SK-N-SH (cell line): ENCODE measurements around the gene KIF13A. TPM values are rescaled to one million over a fixed set of nuclear protein-coding genes. Genes with fewer than 3 reads are reported as not detected.

Source experiments
- CTCF ChIA-PET: fragments of 300-600, 350-600 bp; formaldehyde crosslinking; extraction: SDS; loops from one replicate; lab custom pipeline; 2021; lab: Yijun Ruan, JAX
- POLR2A ChIA-PET: fragments of 350-600 bp; sonication (Branson Sonifier 250); formaldehyde crosslinking; extraction: SDS; loops from one replicate; lab custom pipeline; 2020; ENCODE audit warnings: antibody characterized with exemption, inconsistent platforms; lab: Yijun Ruan, JAX
- DNase-seq: peaks from one replicate; pipeline ENCODE4 v3.0.0; 2012
- H2AFZ ChIP-seq: fragments of 200-600 bp; sonication (generic); 2 replicates; pipeline ENCODE4 v1.8.1; 2016; ENCODE audit warnings: antibody characterized with exemption, mild to moderate bottlenecking, low read depth
- H3F3A ChIP-seq: fragments of 200-600 bp; sonication (generic); replicated peaks from 2 replicates; pipeline ENCODE3; 2016; ENCODE audit warnings: antibody characterized with exemption, mild to moderate bottlenecking; ENCODE audit not compliant: insufficient read depth
- H3K27ac ChIP-seq, 2 experiments: fragments of 200-500 bp in 1 of 2; fragments of 200-600 bp in 1 of 2; sonication (Bioruptor generic) in 1 of 2; sonication (generic), shearing (Covaris generic) in 1 of 2; 2 replicates each; pipeline versions ENCODE4 v1.5.1 to v1.6.1; 2014 to 2016; ENCODE audit warnings: low read depth in 2 of 2, inconsistent platforms in 1 of 2, low read length in 1 of 2, mild to moderate bottlenecking in 1 of 2, mixed read lengths in 1 of 2
- H3K27me3 ChIP-seq: fragments of 200-600 bp; sonication (generic), shearing (Covaris generic); 2 replicates; pipeline ENCODE4 v1.6.1; 2016; ENCODE audit warnings: mixed run types; ENCODE audit not compliant: insufficient read depth
- H3K36me3 ChIP-seq, 2 experiments: fragments of 200-500 bp in 1 of 2; fragments of 200-600 bp in 1 of 2; sonication (Bioruptor generic) in 1 of 2; sonication (generic) in 1 of 2; replicated peaks in 1 of 2; 2 replicates each; pipeline versions ENCODE3 to v1.5.1; 2014 to 2016; ENCODE audit warnings: low read length in 1 of 2, mild to moderate bottlenecking in 1 of 2; ENCODE audit not compliant: insufficient read depth in 2 of 2, control insufficient read depth in 1 of 2
- H3K4me1 ChIP-seq, 2 experiments: fragments of 200-500 bp in 1 of 2; fragments of 200-600 bp in 1 of 2; sonication (Bioruptor generic) in 1 of 2; sonication (generic), shearing (Covaris generic) in 1 of 2; 2 replicates each; pipeline versions ENCODE4 v1.5.1 to v1.6.1; 2014 to 2016; ENCODE audit warnings: low read depth in 1 of 2, low read length in 1 of 2, mixed run types in 1 of 2; ENCODE audit not compliant: insufficient read depth in 2 of 2, control insufficient read depth in 1 of 2
- H3K4me2 ChIP-seq: fragments of 200-600 bp; sonication (generic), shearing (Covaris generic); 2 replicates; pipeline ENCODE4 v1.6.1; 2017; ENCODE audit warnings: mixed run types
- H3K4me3 ChIP-seq, 2 experiments: fragments of 200-500 bp in 1 of 2; fragments of 200-600 bp in 1 of 2; sonication (Bioruptor generic) in 1 of 2; sonication (generic), shearing (Covaris generic) in 1 of 2; 2 replicates each; pipeline versions ENCODE4 v1.5.1 to v1.8.1; 2014 to 2016; ENCODE audit warnings: low read depth in 2 of 2, inconsistent platforms in 1 of 2, low read length in 1 of 2, mild to moderate bottlenecking in 1 of 2, mixed read lengths in 1 of 2, moderate library complexity in 1 of 2
- H3K79me2 ChIP-seq: fragments of 200-600 bp; sonication (generic); 2 replicates; pipeline ENCODE4 v1.8.1; 2017; ENCODE audit warnings: mild to moderate bottlenecking; ENCODE audit not compliant: insufficient read depth
- H3K9ac ChIP-seq: fragments of 200-600 bp; sonication (generic); 2 replicates; pipeline ENCODE4 v1.6.1; 2017; ENCODE audit warnings: mixed run types
- H3K9me2 ChIP-seq: fragments of 200-600 bp; sonication (generic); 2 replicates; pipeline ENCODE4 v1.6.1; 2017; ENCODE audit warnings: mixed run types
- H3K9me3 ChIP-seq: fragments of 200-600 bp; sonication (generic); 2 replicates; pipeline ENCODE4 v1.6.1; 2017; ENCODE audit warnings: mixed run types, mild to moderate bottlenecking, moderate library complexity
- H4K20me1 ChIP-seq: fragments of 200-600 bp; sonication (generic); 2 replicates; pipeline ENCODE4 v1.6.1; 2017; ENCODE audit warnings: mild to moderate bottlenecking, mixed run types; ENCODE audit not compliant: insufficient read depth
- CHD2 ChIP-seq: fragments of 150-350 bp; IDR thresholded peaks from 2 replicates; pipeline ENCODE4 v1.6.1; 2018; ENCODE audit warnings: low read length; ENCODE audit not compliant: partially characterized antibody
- CTCF ChIP-seq: fragments of 200-600 bp; sonication (generic); IDR thresholded peaks from 2 replicates; pipeline ENCODE4 v1.6.1; 2017; ENCODE audit warnings: antibody characterized with exemption, mild to moderate bottlenecking, moderate library complexity
- FOXJ3 ChIP-seq: sonication (generic); formaldehyde crosslinking; IDR thresholded peaks from 2 replicates; pipeline ENCODE4 v1.5.1; 2020; ENCODE audit warnings: mild to moderate bottlenecking, missing genetic modification reagents
- FOXM1 ChIP-seq: IDR thresholded peaks from 2 replicates; pipeline ENCODE4 v1.4.0; 2012; ENCODE audit warnings: low read depth, mild to moderate bottlenecking
- IRF3 ChIP-seq: fragments of 150-350 bp; IDR thresholded peaks from 2 replicates; pipeline ENCODE4 v1.6.1; 2016; ENCODE audit warnings: mild to moderate bottlenecking, low read depth, low read length
- MAX ChIP-seq: IDR thresholded peaks from 2 replicates; pipeline ENCODE4 v1.4.0; 2012; ENCODE audit warnings: low read depth
- MEF2A ChIP-seq: IDR thresholded peaks from 2 replicates; pipeline ENCODE4 v1.4.0; 2012; ENCODE audit warnings: low read depth, borderline replicate concordance
- PBX3 ChIP-seq: IDR thresholded peaks from 2 replicates; pipeline ENCODE4; 2012
- POLR2AphosphoS5 ChIP-seq: IDR thresholded peaks from 2 replicates; pipeline ENCODE4 v1.6.1; 2012; ENCODE audit warnings: low read depth, low read length
- RAD21 ChIP-seq: IDR thresholded peaks from 2 replicates; pipeline ENCODE4 v1.6.1; 2012; ENCODE audit warnings: mild to moderate bottlenecking, low read length
- RCOR1 ChIP-seq: fragments of 150-350 bp; IDR thresholded peaks from 2 replicates; pipeline ENCODE4 v1.6.1; 2017; ENCODE audit warnings: antibody characterized with exemption, low read length
- RXRA ChIP-seq: IDR thresholded peaks from 2 replicates; pipeline ENCODE4 v1.4.0; 2012; ENCODE audit warnings: low read depth, mild to moderate bottlenecking, borderline replicate concordance
- TAF1 ChIP-seq: IDR thresholded peaks from 2 replicates; pipeline ENCODE4 v1.6.1; 2012; ENCODE audit warnings: low read depth, mild to moderate bottlenecking, low read length, moderate library complexity, borderline replicate concordance
- TCF12 ChIP-seq: IDR thresholded peaks from 2 replicates; pipeline ENCODE4 v1.4.0; 2012
- USF1 ChIP-seq: IDR thresholded peaks from 2 replicates; pipeline ENCODE4 v1.4.0; 2012; ENCODE audit warnings: low read depth, borderline replicate concordance
- WGBS: methylation state at CpG from one replicate; pipeline ENCODE4 v1.1.6; 2017; ENCODE audit warnings: low lambda C conversion rate; 5-methylcytosine and 5-hydroxymethylcytosine counted together
- polyA plus RNA-seq, 3 experiments: library from polyadenylated mRNA; depleted of rRNA; stranded (reverse); fragments of >200 nt; gene quantifications; 2 replicates each; pipeline ENCODE4 v1.2.3, GENCODE V29; 2012
- TF ChIP-seq, protein P1 (sequence below): fragments of 150-350 bp; IDR thresholded peaks from 2 replicates; pipeline ENCODE4 v1.6.1; 2017; ENCODE audit warnings: antibody characterized with exemption, low read length, low read depth, borderline replicate concordance

Gene KIF13A
- polyA plus RNA-seq, 1 of the 3 experiments (the other 2 are of a cell fraction), result 18.2 TPM

GRCh38 chr6:17910189-17910588, 77.2 kb downstream of the KIF13A start:
- TF ChIP-seq RAD21, result no peak
- no peak for TF ChIP-seq PBX3
- no peak for TF ChIP-seq FOXJ3 (CRISPR knock-in tag)
- TF ChIP-seq IRF3, result no peak
- no peak for TF ChIP-seq FOXM1
- TF ChIP-seq CTCF, result no peak
- TF ChIP-seq USF1, result no peak
- TF ChIP-seq, protein P1, sequence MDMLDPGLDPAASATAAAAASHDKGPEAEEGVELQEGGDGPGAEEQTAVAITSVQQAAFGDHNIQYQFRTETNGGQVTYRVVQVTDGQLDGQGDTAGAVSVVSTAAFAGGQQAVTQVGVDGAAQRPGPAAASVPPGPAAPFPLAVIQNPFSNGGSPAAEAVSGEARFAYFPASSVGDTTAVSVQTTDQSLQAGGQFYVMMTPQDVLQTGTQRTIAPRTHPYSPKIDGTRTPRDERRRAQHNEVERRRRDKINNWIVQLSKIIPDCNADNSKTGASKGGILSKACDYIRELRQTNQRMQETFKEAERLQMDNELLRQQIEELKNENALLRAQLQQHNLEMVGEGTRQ, result no peak
- TF ChIP-seq MAX, result no peak
- no peak for TF ChIP-seq RXRA
- TF ChIP-seq CHD2, result no peak
- TF ChIP-seq POLR2AphosphoS5, result no peak
- no peak for TF ChIP-seq MEF2A
- TF ChIP-seq RCOR1, result no peak
- no peak for TF ChIP-seq TCF12
- no peak for TF ChIP-seq TAF1
- Histone ChIP-seq H3K4me1 (peaks cover 3 to 25% of the 10 kb centered on the region in 2 experiments), H3K9ac (no peak overlapping the region), H3K79me2 (peaks cover 75% of the 10 kb centered on the region), H3K9me3 (no peaks in the 10 kb centered on the region), H2AFZ (no peak overlapping the region), H3K27ac (no peak overlapping the region), H4K20me1 (no peaks in the 10 kb centered on the region), H3K9me2 (no peaks in the 10 kb centered on the region), H3K4me2 (no peak overlapping the region), H3F3A (peaks cover 36% of the 10 kb centered on the region), H3K4me3 (no peak overlapping the region), H3K27me3 (no peaks in the 10 kb centered on the region), H3K36me3 (no peaks in the 10 kb centered on the region)
- no peak for DNase-seq
- POLR2A ChIA-PET, result no interaction called here
- CTCF ChIA-PET, result no interaction called here
- 49% methylated on average over 2 of the region's 2 CpGs for WGBS
